Neural cell (in vitro differentiated cells): Measurements from ENCODE around the gene RNF149.

Source experiments
- POLR2AphosphoS5 ChIP-seq: IDR thresholded peaks from 2 replicates; pipeline ENCODE4 v1.6.1; 2012
- TF ChIP-seq, protein P1 (sequence below): fragments of 450-650 bp; IDR thresholded peaks from 2 replicates; pipeline ENCODE4 v1.5.1; 2014; ENCODE audit warnings: antibody characterized with exemption, mild to moderate bottlenecking, moderate library complexity; ENCODE audit not compliant: poor library complexity, severe bottlenecking
- TF ChIP-seq, protein P2 (sequence below): IDR thresholded peaks from 2 replicates; pipeline ENCODE4 v1.6.1; 2012; ENCODE audit warnings: borderline replicate concordance

GRCh38 chr2:101307503-101307902 is 998 bp downstream of the RNF149 start:
- TF ChIP-seq, protein P1, sequence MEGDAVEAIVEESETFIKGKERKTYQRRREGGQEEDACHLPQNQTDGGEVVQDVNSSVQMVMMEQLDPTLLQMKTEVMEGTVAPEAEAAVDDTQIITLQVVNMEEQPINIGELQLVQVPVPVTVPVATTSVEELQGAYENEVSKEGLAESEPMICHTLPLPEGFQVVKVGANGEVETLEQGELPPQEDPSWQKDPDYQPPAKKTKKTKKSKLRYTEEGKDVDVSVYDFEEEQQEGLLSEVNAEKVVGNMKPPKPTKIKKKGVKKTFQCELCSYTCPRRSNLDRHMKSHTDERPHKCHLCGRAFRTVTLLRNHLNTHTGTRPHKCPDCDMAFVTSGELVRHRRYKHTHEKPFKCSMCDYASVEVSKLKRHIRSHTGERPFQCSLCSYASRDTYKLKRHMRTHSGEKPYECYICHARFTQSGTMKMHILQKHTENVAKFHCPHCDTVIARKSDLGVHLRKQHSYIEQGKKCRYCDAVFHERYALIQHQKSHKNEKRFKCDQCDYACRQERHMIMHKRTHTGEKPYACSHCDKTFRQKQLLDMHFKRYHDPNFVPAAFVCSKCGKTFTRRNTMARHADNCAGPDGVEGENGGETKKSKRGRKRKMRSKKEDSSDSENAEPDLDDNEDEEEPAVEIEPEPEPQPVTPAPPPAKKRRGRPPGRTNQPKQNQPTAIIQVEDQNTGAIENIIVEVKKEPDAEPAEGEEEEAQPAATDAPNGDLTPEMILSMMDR: no peak
- TF ChIP-seq, protein P2, sequence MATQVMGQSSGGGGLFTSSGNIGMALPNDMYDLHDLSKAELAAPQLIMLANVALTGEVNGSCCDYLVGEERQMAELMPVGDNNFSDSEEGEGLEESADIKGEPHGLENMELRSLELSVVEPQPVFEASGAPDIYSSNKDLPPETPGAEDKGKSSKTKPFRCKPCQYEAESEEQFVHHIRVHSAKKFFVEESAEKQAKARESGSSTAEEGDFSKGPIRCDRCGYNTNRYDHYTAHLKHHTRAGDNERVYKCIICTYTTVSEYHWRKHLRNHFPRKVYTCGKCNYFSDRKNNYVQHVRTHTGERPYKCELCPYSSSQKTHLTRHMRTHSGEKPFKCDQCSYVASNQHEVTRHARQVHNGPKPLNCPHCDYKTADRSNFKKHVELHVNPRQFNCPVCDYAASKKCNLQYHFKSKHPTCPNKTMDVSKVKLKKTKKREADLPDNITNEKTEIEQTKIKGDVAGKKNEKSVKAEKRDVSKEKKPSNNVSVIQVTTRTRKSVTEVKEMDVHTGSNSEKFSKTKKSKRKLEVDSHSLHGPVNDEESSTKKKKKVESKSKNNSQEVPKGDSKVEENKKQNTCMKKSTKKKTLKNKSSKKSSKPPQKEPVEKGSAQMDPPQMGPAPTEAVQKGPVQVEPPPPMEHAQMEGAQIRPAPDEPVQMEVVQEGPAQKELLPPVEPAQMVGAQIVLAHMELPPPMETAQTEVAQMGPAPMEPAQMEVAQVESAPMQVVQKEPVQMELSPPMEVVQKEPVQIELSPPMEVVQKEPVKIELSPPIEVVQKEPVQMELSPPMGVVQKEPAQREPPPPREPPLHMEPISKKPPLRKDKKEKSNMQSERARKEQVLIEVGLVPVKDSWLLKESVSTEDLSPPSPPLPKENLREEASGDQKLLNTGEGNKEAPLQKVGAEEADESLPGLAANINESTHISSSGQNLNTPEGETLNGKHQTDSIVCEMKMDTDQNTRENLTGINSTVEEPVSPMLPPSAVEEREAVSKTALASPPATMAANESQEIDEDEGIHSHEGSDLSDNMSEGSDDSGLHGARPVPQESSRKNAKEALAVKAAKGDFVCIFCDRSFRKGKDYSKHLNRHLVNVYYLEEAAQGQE: no peak
- TF ChIP-seq POLR2AphosphoS5: no peak
